ENCODE results near the gene EIF4G3.
"Not testable (repeated sequence)": the region's sequence is repeated elsewhere in the genome, so short reads cannot be mapped to it uniquely, and the experiment has no call there.

Gene EIF4G3

GRCh38 chr1:21100481-21100921 lies 76.2 kb downstream of the EIF4G3 start:
- DNase-seq = no peak

- no peak for DNase-seq
These were observed 76.9 kb downstream of the EIF4G3 start for GRCh38 chr1:21099869-21100131.

- DNase-seq = no peak
These were observed 77.4 kb downstream of the EIF4G3 start for GRCh38 chr1:21099034-21099868.

- DNase-seq = no peak
These were observed 78.3 kb downstream of the EIF4G3 start for GRCh38 chr1:21098186-21098915.

DNA sequence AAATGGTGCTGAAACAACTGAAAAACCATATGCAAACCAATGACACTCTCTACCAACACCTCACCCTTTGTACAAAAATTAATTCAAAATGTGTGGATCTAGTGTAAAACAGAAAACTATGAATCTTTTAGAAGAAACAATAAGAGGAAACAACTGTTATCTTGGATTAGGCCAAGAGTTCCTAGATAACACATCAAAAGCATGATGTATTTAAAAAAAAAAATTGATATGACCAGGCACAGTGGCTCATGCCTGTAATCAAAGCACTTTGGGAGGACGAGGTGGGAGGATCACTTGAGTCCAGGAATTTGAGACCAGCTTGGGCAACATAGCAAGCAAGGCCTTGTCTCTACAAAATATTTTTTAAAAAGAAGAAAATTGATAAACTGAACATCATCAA lies 79.0 kb downstream of the EIF4G3 start:
- DNase-seq = no peak

- no peak for DNase-seq
These were observed 80.7 kb downstream of the EIF4G3 start for GRCh38 chr1:21095976-21096375.

- not testable (repeated sequence) for DNase-seq
These were observed 82.4 kb downstream of the EIF4G3 start for GRCh38 chr1:21094282-21094681.

GRCh38 chr1:21093271-21093958 lies 83.3 kb downstream of the EIF4G3 start:
- not testable (repeated sequence) for DNase-seq

- not testable (repeated sequence) for DNase-seq
These were observed 84.2 kb downstream of the EIF4G3 start for GRCh38 chr1:21092545-21092944.

GRCh38 chr1:21091053-21091690 lies 85.5 kb downstream of the EIF4G3 start:
- peak in 1 of 2 donors; percentile 47 for DNase-seq

DNA sequence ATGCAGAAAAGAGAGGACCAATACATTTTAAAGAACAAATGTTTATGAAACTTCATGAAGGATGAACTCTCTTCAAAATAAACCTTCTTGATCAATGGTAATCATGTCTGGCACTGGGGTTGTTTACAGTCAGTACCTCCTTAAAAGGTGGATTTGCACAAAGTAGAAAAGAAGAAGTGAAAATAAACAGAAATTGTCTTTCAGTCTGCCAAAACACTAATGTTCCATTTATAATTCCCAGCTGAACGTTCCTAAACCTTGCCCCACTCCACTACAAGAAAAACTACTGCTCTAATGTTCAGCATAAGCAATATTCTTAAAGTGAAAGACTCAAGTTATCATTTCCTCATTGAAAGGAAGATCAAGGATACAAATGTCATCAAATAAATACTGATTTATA lies 86.2 kb downstream of the EIF4G3 start:
- no peak for DNase-seq

GRCh38 chr1:21089731-21090130 lies 87.0 kb downstream of the EIF4G3 start:
- no peak for DNase-seq

DNA sequence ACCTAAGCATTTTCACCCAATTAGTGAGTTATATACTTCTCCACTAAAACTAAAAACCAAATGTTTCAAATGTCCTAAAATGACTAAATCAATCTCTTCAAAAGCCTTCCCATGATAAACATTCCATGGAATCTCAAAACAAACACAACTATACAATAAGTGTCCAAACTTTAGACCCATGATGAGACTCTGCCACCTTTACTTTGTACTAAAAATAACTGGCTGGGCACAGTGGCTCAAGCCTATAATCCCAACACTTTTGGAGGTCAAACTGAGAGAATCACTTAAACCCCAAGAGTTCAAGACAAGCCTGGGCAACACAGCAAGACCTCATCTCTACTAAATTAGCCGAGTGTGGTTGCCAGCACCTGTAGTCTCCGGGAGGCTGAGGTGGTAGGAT lies 87.4 kb downstream of the EIF4G3 start:
- DNase-seq = no peak

- DNase-seq = no peak
These were observed 92.4 kb downstream of the EIF4G3 start for GRCh38 chr1:21084111-21084810.

DNA sequence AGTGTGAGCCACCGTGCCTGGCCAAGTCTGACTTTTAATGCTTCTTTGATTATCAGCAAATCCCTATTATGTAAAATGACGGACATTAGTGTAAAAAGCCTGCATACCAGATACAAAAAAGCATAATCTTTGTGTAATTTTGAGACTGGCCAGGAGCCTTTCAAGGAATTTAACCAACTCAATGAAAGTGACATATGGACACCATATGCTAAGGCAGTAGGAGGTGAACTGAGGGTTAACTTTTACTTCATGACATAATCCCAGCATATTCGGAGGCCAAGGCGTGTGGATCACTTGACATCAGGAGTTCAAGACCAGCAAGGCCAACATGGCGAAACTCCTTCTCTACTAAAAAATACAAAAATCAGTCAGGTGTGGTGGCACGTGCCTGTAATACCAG lies 94.6 kb downstream of the EIF4G3 start:
- DNase-seq = no peak

GRCh38 chr1:21077085-21077484 lies 99.6 kb downstream of the EIF4G3 start:
- DNase-seq = peak in 1 of 2 donors; percentile 2

- no peak for DNase-seq
These were observed 104.0 kb downstream of the EIF4G3 start for GRCh38 chr1:21072721-21073120.

DNA sequence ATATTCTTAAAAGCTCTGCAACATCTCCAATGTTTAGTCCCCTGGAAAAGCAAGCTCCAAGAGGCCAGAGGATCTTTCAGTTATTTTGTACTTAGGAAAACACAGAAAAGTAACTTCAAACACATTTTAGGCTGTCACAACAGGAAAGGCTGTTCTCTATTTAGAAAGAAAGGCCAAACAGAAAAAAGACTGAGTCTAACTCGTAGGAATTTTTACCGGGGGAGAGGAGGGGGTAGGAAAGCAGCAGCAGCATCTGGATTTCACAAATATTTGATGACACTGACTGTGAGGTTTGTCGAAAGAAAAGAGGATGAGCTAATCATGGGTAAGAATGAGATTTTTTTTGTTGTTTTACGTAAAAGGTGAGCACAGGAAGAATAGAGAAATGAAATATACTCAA lies 107.1 kb downstream of the EIF4G3 start:
- DNase-seq = no peak

GRCh38 chr1:21068937-21069336 lies 107.8 kb downstream of the EIF4G3 start:
- no peak for DNase-seq

DNA sequence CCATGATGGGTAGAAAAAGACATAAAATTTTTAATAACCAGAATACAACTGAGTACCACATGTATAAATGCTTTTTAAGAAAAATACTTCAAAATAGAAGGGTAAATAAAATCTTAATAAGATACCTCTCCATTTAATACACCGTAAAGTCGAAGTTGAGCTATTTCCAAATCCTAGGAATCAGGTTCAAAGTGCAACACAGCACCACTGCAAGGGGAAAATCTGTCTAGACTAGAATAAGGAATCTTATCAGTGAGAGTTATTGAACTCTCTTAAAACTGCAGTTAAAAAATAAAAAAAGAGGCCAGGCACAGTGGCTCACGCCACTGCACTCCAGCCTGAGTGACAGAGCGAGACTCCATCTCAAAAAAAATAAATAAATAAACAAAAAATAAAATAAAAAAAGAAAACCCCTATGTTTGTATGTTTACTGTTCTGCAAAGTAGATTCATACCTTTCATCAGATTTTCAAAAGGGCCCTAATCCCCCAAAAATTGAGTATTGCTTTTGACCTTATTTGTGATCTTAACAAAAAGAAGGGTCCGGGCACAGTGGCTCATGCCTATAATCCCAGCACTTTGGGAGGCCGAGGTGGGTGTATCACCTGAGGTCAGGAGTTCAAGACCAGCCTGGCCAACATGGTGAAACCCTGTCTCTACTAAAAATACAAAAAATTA lies 109.0 kb downstream of the EIF4G3 start:
- DNase-seq = no peak

- no peak for DNase-seq
These were observed 110.2 kb downstream of the EIF4G3 start for GRCh38 chr1:21066356-21067012.

GRCh38 chr1:21065851-21066250 lies 110.8 kb downstream of the EIF4G3 start:
- DNase-seq = no peak

Measured in CD4-positive, alpha-beta T cell treated with Interferon alpha-2 for 1 hour (primary cell).